ENCODE data around the gene PTCD1. TPM values are rescaled to one million over a fixed set of nuclear protein-coding genes. Genes with fewer than 3 reads are reported as not detected.

Gene PTCD1
- total and polyA plus RNA-seq, 9 of the 15 experiments (the other 6 are each of a cell fraction or from before 2014, with no cell fraction given) = 0.46 to 17.1 (median 6.2) TPM

- TF ChIP-seq PREB (CRISPR knock-in tag; IDR thresholded peaks at IDR 0.05) (no peak), ZNF639 (CRISPR knock-in tag; conservative IDR thresholded peaks at IDR 0.05 in 1 of 2, IDR thresholded peaks at IDR 0.05 in 1 of 2) (peak in 1 of 2 experiments; percentile 98; a peak in 2 of 4 replicates), GTF3C2 (IDR thresholded peaks at IDR 0.05; ENCODE audit: borderline replicate concordance, extremely low read depth, insufficient read length) (no peak), GTF2E2 (tag; IDR thresholded peaks at IDR 0.05) (no peak; the same call in 1 of the 2 replicates), PML (IDR thresholded peaks at IDR 0.05; ENCODE audit: low read length) (peak; percentile 57; the same call in 1 of the 2 replicates), ESRRB (CRISPR knock-in tag; IDR thresholded peaks at IDR 0.05; ENCODE audit: borderline replicate concordance) (no peak), PRDM10 (IDR thresholded peaks at IDR 0.05; ENCODE audit: partially characterized antibody) (peak; percentile 67), KLF10 (CRISPR knock-in tag; IDR thresholded peaks at IDR 0.05) (no peak), ZNF740 (CRISPR knock-in tag; IDR thresholded peaks at IDR 0.05) (no peak), ZNF740 (tag; IDR thresholded peaks at IDR 0.05) (no peak), POLR2B (IDR thresholded peaks at IDR 0.05; ENCODE audit: low read depth, partially characterized antibody) (peak; percentile 74), ZNF184 (CRISPR knock-in tag; IDR thresholded peaks at IDR 0.05) (no peak), XRCC3 (IDR thresholded peaks at IDR 0.05) (no peak), NR2F6 (CRISPR knock-in tag; IDR thresholded peaks at IDR 0.05) (peak; percentile 66; the same call in 1 of the 2 replicates), ELF1 (tag; IDR thresholded peaks at IDR 0.05) (no peak), HDAC2 (IDR thresholded peaks at IDR 0.05) (peak; percentile 47; the same call in 1 of the 2 replicates)
Measured at GRCh38 chr7:99438573-99439480, at the start of gene PTCD1, which contains the start of gene CPSF4 (continued).
